Measurements from ENCODE around the gene FEZ2.

The FEZ2 gene

DNA sequence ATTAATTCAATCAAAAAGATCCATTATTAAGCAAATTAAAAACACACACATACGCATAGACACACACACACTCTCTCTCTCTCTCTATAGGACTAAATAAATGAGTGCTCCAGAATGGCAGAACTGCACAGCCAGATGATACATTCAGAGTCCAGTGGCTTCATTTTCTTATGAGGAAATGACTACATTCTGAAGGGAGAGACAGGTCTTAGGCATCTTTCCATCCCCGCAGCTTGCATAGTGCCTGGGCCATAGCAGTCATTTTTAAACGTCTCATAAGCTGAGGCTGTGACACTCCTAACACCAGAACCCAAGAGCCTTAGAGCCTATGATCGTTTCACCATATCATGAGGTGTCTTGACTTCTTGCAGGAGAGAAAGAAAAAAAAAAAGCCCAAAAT is 31.1 kb downstream of the FEZ2 start:
- no peaks in the 10 kb centered on the region for H3K9me3 Mint-ChIP-seq
- TF ChIP-seq, protein P1, sequence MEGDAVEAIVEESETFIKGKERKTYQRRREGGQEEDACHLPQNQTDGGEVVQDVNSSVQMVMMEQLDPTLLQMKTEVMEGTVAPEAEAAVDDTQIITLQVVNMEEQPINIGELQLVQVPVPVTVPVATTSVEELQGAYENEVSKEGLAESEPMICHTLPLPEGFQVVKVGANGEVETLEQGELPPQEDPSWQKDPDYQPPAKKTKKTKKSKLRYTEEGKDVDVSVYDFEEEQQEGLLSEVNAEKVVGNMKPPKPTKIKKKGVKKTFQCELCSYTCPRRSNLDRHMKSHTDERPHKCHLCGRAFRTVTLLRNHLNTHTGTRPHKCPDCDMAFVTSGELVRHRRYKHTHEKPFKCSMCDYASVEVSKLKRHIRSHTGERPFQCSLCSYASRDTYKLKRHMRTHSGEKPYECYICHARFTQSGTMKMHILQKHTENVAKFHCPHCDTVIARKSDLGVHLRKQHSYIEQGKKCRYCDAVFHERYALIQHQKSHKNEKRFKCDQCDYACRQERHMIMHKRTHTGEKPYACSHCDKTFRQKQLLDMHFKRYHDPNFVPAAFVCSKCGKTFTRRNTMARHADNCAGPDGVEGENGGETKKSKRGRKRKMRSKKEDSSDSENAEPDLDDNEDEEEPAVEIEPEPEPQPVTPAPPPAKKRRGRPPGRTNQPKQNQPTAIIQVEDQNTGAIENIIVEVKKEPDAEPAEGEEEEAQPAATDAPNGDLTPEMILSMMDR (IDR thresholded peaks at IDR 0.05) = no peak
- peaks cover 60% of the 10 kb centered on the region for H3K36me3 Mint-ChIP-seq (ENCODE audit: low read depth)
- H3K4me1 Mint-ChIP-seq = peaks cover 55% of the 10 kb centered on the region
- no peak for DNase-seq
- H3K27me3 Mint-ChIP-seq (ENCODE audit: low read depth, poor library complexity) = no peaks in the 10 kb centered on the region
- H3K4me3 Mint-ChIP-seq = no peak overlapping the region
- H3K27ac Mint-ChIP-seq = peak overlapping the region; percentile 21

DNA sequence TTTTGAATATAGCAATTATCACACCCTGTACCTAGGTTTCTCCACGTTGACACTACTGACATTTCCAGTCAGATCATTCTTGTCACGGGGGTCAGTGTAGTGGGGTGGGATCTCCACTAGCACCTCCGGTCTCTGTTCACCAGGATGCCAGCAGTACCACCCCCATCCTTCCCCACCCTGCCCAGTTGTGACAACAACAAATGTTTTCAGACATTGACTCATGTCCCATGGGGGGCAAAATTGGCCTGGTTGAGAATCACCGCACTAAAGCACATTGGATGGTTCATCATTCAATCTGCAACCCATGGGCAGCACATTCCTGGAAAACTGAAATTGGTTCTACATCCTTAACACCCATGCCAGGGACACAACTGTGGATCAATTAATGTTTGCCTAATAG is 32.3 kb downstream of the FEZ2 start:
- Mint-ChIP-seq H3K9me3 (no peaks in the 10 kb centered on the region), H3K4me3 (no peak overlapping the region), H3K36me3 (ENCODE audit: low read depth) (peaks cover 59% of the 10 kb centered on the region), H3K27me3 (ENCODE audit: low read depth, poor library complexity) (no peaks in the 10 kb centered on the region), H3K27ac (no peak overlapping the region), H3K4me1 (peaks cover 63% of the 10 kb centered on the region)
- TF ChIP-seq, protein P1 (IDR thresholded peaks at IDR 0.05) = no peak
- no peak for DNase-seq

GRCh38 chr2:36564377-36564930 is 33.5 kb downstream of the FEZ2 start:
- Mint-ChIP-seq H3K27ac (no peak overlapping the region), H3K27me3 (ENCODE audit: low read depth, poor library complexity) (no peaks in the 10 kb centered on the region)

DNA sequence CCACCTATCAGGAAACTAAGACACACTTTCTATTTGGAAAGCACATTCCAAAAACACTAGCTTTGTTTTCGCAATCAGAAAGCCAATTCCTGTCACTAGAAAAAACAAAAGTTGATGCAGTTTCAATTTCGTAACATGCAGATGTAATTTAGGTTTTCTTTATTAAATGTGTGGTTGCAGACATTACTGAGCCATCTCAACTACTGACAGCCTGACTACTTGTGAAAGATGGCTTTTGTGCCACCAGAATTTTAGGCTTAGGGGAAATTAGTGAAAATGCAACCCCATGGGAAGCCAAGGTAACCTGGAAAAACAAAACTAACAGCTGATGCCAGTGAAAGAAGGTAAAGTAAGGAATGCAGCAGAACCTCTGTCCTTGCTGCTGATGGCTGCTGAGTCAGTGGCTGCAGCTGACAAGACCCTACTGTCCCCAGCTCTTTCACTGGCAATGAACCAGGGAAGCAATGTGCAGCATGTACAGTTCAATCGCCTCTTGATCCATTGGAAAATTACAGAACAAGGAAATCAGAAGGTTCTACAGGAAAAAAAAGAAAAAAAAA is 34.9 kb downstream of the FEZ2 start:
- Mint-ChIP-seq H3K27ac (no peak overlapping the region), H3K27me3 (ENCODE audit: low read depth, poor library complexity) (no peaks in the 10 kb centered on the region), H3K9me3 (no peaks in the 10 kb centered on the region), H3K4me3 (no peak overlapping the region), H3K4me1 (peaks cover 62% of the 10 kb centered on the region), H3K36me3 (ENCODE audit: low read depth) (peaks cover 57% of the 10 kb centered on the region)
- no peak for DNase-seq
- TF ChIP-seq, protein P1 (IDR thresholded peaks at IDR 0.05) = no peak

More at GRCh38 chr2:36564377-36564930, 33.5 kb downstream of the FEZ2 start:
- TF ChIP-seq, protein P1 (IDR thresholded peaks at IDR 0.05) = no peak
- Mint-ChIP-seq H3K36me3 (ENCODE audit: low read depth) (peaks cover 62% of the 10 kb centered on the region), H3K4me1 (peaks cover 69% of the 10 kb centered on the region), H3K9me3 (no peaks in the 10 kb centered on the region), H3K4me3 (no peak overlapping the region)
- no peak for DNase-seq

GRCh38 chr2:36562240-36562639 is 35.7 kb downstream of the FEZ2 start:
- H3K4me3 Mint-ChIP-seq = no peak overlapping the region
- H3K36me3 Mint-ChIP-seq (ENCODE audit: low read depth) = peaks cover 57% of the 10 kb centered on the region
- DNase-seq = no peak
- TF ChIP-seq, protein P1 (IDR thresholded peaks at IDR 0.05) = no peak
- H3K9me3 Mint-ChIP-seq = no peaks in the 10 kb centered on the region
- H3K4me1 Mint-ChIP-seq = peaks cover 58% of the 10 kb centered on the region
- H3K27me3 Mint-ChIP-seq (ENCODE audit: low read depth, poor library complexity) = no peaks in the 10 kb centered on the region
- H3K27ac Mint-ChIP-seq = no peak overlapping the region
